Measurements from ENCODE around the gene TBL3.

- no peak for TF ChIP-seq CTCF (IDR thresholded peaks at IDR 0.05)
- no peak for TF ChIP-seq POLR2A (IDR thresholded peaks at IDR 0.05)
These were observed 25.1 kb upstream of the TBL3 start for GRCh38 chr16:1946495-1947368.
